H1 (cell line): ENCODE results near the gene NREP. TPM values are rescaled to one million over a fixed set of nuclear protein-coding genes. Genes with fewer than 3 reads are reported as not detected.

ENCODE experiments used
- CTCF ChIA-PET: fragments of 300-600 bp; sonication (Branson Sonifier 250); formaldehyde crosslinking; loops from one replicate; lab custom pipeline; 2021; ENCODE audit not compliant: partially characterized antibody; lab: Charles Lee
- POLR2A ChIA-PET: fragments of 300-600 bp; sonication (Branson Sonifier 250); formaldehyde crosslinking; loops from one replicate; lab custom pipeline; 2021; ENCODE audit warnings: inconsistent platforms; ENCODE audit not compliant: partially characterized antibody; lab: Charles Lee
- DNase-seq, 2 experiments: peaks; one replicate each; pipeline versions ENCODE4 v3.0.0 to v3.0.0-alpha.2; 2010 to 2022; ENCODE audit warnings: low spot score in 2 of 2, low read depth in 1 of 2, mixed read lengths in 1 of 2
- FAIRE-seq: peaks from 2 replicates; lab custom pipeline; 2011; peaks lifted over from hg19 to GRCh38; lab: Jason Lieb, UNC
- H2AFZ ChIP-seq: 2 replicates; pipeline ENCODE4 v1.8.1; 2012; ENCODE audit warnings: low read length, inconsistent platforms
- H2AK5ac ChIP-seq: 2 replicates; pipeline ENCODE4 v1.6.1; 2013; ENCODE audit warnings: low read depth, low read length
- H2BK120ac ChIP-seq: replicated peaks from 2 replicates; pipeline ENCODE3; 2013; ENCODE audit warnings: low read depth, low read length, inconsistent platforms
- H2BK12ac ChIP-seq: 2 replicates; pipeline ENCODE4 v1.6.1; 2013; ENCODE audit warnings: low read depth, low read length
- H2BK15ac ChIP-seq: 2 replicates; pipeline ENCODE4 v1.6.1; 2013; ENCODE audit warnings: low read length
- H2BK20ac ChIP-seq: 2 replicates; pipeline ENCODE4 v1.6.1; 2013; ENCODE audit warnings: low read length
- H2BK5ac ChIP-seq: 2 replicates; pipeline ENCODE4 v1.6.1; 2013; ENCODE audit warnings: low read depth, low read length
- H3K14ac ChIP-seq: 2 replicates; pipeline ENCODE4 v1.6.1; 2013; ENCODE audit warnings: inconsistent platforms; ENCODE audit not compliant: insufficient read length
- H3K18ac ChIP-seq: 2 replicates; pipeline ENCODE4 v1.6.1; 2013; ENCODE audit warnings: low read length; ENCODE audit errors: extremely low read depth
- H3K23ac ChIP-seq: 2 replicates; pipeline ENCODE4 v1.6.1; 2013; ENCODE audit warnings: inconsistent platforms; ENCODE audit not compliant: insufficient read length
- H3K23me2 ChIP-seq: 2 replicates; pipeline ENCODE4 v1.6.1; 2013; ENCODE audit warnings: low read depth, low read length
- H3K27ac ChIP-seq: 2 replicates; pipeline ENCODE4 v1.6.1; 2011; ENCODE audit warnings: low read depth, low read length, inconsistent platforms
- H3K27me3 ChIP-seq, 4 experiments: replicated peaks in 1 of 4; 1 replicate in 1 of 4; 2 replicates in 3 of 4; pipeline versions ENCODE4 v1.6.1 to v1.8.1; 2011 to 2013; ENCODE audit warnings: low read length in 3 of 4, mild to moderate bottlenecking in 3 of 4, inconsistent platforms in 2 of 4, mixed read lengths in 2 of 4, moderate library complexity in 1 of 4; ENCODE audit not compliant: control insufficient read depth in 3 of 4, insufficient read depth in 3 of 4; ENCODE audit errors: extremely low read depth in 1 of 4
- H3K36me3 ChIP-seq, 4 experiments: 2 replicates each; pipeline versions ENCODE4 v1.6.1 to v1.8.1; 2011 to 2013; ENCODE audit warnings: mild to moderate bottlenecking in 4 of 4, low read length in 3 of 4, moderate library complexity in 2 of 4, control low read depth in 1 of 4, inconsistent platforms in 1 of 4; ENCODE audit not compliant: insufficient read depth in 4 of 4, control insufficient read depth in 2 of 4
- H3K4ac ChIP-seq: replicated peaks from 2 replicates; pipeline ENCODE3; 2013; ENCODE audit warnings: low read length, low read depth, mixed read lengths, inconsistent platforms; ENCODE audit not compliant: insufficient read length
- H3K4me1 ChIP-seq, 4 experiments: replicated peaks in 1 of 4; 1 replicate in 1 of 4; 2 replicates in 3 of 4; pipeline versions ENCODE4 v1.6.1 to v1.8.1; 2011 to 2013; ENCODE audit warnings: low read length in 3 of 4, inconsistent platforms in 2 of 4, mixed read lengths in 1 of 4; ENCODE audit not compliant: insufficient read depth in 4 of 4, control insufficient read depth in 3 of 4
- H3K4me2 ChIP-seq, 2 experiments: 2 replicates each; pipeline versions ENCODE4 v1.6.1 to v1.8.1; 2011 to 2013; ENCODE audit warnings: low read depth in 2 of 2, low read length in 2 of 2, control low read depth in 1 of 2, inconsistent platforms in 1 of 2, mild to moderate bottlenecking in 1 of 2; ENCODE audit not compliant: insufficient read depth in 1 of 2
- H3K4me3 ChIP-seq, 4 experiments: fragments of 200-600, 300-600 bp in 1 of 4; sonication (generic), shearing (Covaris generic), sonication (Bioruptor Twin) in 1 of 4; 2 replicates each; pipeline versions ENCODE4 v1.5.1 to v1.8.1; 2011 to 2016; ENCODE audit warnings: low read length in 4 of 4, low read depth in 3 of 4, control low read depth in 2 of 4, inconsistent platforms in 2 of 4, mild to moderate bottlenecking in 2 of 4, mixed read lengths in 1 of 4, moderate library complexity in 1 of 4; ENCODE audit not compliant: insufficient read depth in 2 of 4; ENCODE audit errors: extremely low read depth in 1 of 4
- H3K56ac ChIP-seq: replicated peaks from 2 replicates; pipeline ENCODE3; 2013; ENCODE audit warnings: low read depth, mild to moderate bottlenecking, mixed read lengths, low read length, inconsistent platforms; ENCODE audit not compliant: insufficient read length
- H3K79me1 ChIP-seq: 2 replicates; pipeline ENCODE4 v1.6.1; 2013; ENCODE audit warnings: low read depth, low read length, control low read depth
- H3K79me2 ChIP-seq, 2 experiments: 2 replicates each; pipeline versions ENCODE4 v1.6.1 to v1.8.1; 2012 to 2013; ENCODE audit warnings: low read length in 2 of 2, mild to moderate bottlenecking in 2 of 2, inconsistent platforms in 1 of 2; ENCODE audit not compliant: insufficient read depth in 2 of 2, control insufficient read depth in 1 of 2
- H3K9ac ChIP-seq, 4 experiments: replicated peaks in 1 of 4; 1 replicate in 1 of 4; 2 replicates in 3 of 4; pipeline versions ENCODE4 v1.6.1 to v1.8.1; 2011 to 2013; ENCODE audit warnings: low read depth in 3 of 4, low read length in 3 of 4, control low read depth in 2 of 4, mild to moderate bottlenecking in 2 of 4, moderate library complexity in 2 of 4, inconsistent platforms in 1 of 4; ENCODE audit errors: extremely low read depth in 1 of 4
- H3K9me3 ChIP-seq, 2 experiments: 2 replicates each; pipeline versions ENCODE4 v1.6.1 to v1.8.1; 2012 to 2013; ENCODE audit warnings: mild to moderate bottlenecking in 2 of 2, moderate library complexity in 2 of 2, control low read depth in 1 of 2, inconsistent platforms in 1 of 2, low read depth in 1 of 2, low read length in 1 of 2, mixed read lengths in 1 of 2; ENCODE audit not compliant: insufficient read depth in 2 of 2
- H4K20me1 ChIP-seq, 2 experiments: replicated peaks in 1 of 2; 2 replicates each; pipeline versions ENCODE3 to v1.8.1; 2011 to 2013; ENCODE audit warnings: inconsistent platforms in 2 of 2, low read length in 2 of 2, mild to moderate bottlenecking in 1 of 2; ENCODE audit not compliant: insufficient read depth in 2 of 2, control insufficient read depth in 1 of 2
- H4K5ac ChIP-seq: 2 replicates; pipeline ENCODE4 v1.6.1; 2013; ENCODE audit warnings: low read length, low read depth, mixed read lengths, inconsistent platforms; ENCODE audit not compliant: insufficient read length
- H4K8ac ChIP-seq: 2 replicates; pipeline ENCODE4 v1.8.0; 2013; ENCODE audit warnings: mild to moderate bottlenecking, moderate library complexity, low read length, inconsistent platforms; ENCODE audit not compliant: insufficient read depth; ENCODE audit errors: extremely low read depth
- H4K91ac ChIP-seq: replicated peaks from 2 replicates; pipeline ENCODE3; 2013; ENCODE audit warnings: low read length, mixed read lengths, inconsistent platforms; ENCODE audit not compliant: insufficient read length
- ATF2 ChIP-seq: IDR thresholded peaks from 2 replicates; pipeline ENCODE4 v1.6.1; 2012; ENCODE audit warnings: low read length, inconsistent platforms
- CREB1 ChIP-seq: IDR thresholded peaks from 2 replicates; pipeline ENCODE4 v1.6.1; 2012; ENCODE audit warnings: inconsistent platforms
- EP300 ChIP-seq, 2 experiments: IDR thresholded peaks; 1 replicate in 1 of 2; 2 replicates in 1 of 2; pipeline ENCODE4 v1.6.1; 2011 to 2012; ENCODE audit warnings: low read depth in 2 of 2, low read length in 2 of 2, mild to moderate bottlenecking in 2 of 2, borderline replicate concordance in 1 of 2, inconsistent platforms in 1 of 2, moderate library complexity in 1 of 2
- GABPA ChIP-seq: IDR thresholded peaks from 2 replicates; pipeline ENCODE4 v1.6.1; 2011; ENCODE audit warnings: mild to moderate bottlenecking, low read length, moderate library complexity, borderline replicate concordance; ENCODE audit not compliant: insufficient read depth
- NANOG ChIP-seq: IDR thresholded peaks from 2 replicates; pipeline ENCODE4 v1.6.1; 2011; ENCODE audit warnings: low read length, low read depth, mild to moderate bottlenecking, inconsistent platforms; ENCODE audit not compliant: insufficient read depth, poor library complexity, severe bottlenecking
- RXRA ChIP-seq: IDR thresholded peaks from 2 replicates; pipeline ENCODE4 v1.6.1; 2011; ENCODE audit warnings: low read depth, mild to moderate bottlenecking, low read length, moderate library complexity; ENCODE audit not compliant: insufficient read depth
- SAP30 ChIP-seq: fragments of 300-600 bp; sonication (generic); IDR thresholded peaks from 2 replicates; pipeline ENCODE4 v1.7.1; 2012; ENCODE audit warnings: low read length, moderate library complexity, mild to moderate bottlenecking, inconsistent platforms; ENCODE audit not compliant: insufficient read depth, insufficient replicate concordance
- SIRT6 ChIP-seq: IDR thresholded peaks from one replicate; pipeline ENCODE4 v1.7.1; 2012; ENCODE audit warnings: low read length, inconsistent platforms
- YY1 ChIP-seq: IDR thresholded peaks from 2 replicates; pipeline ENCODE4 v1.6.1; 2011; ENCODE audit warnings: low read depth, mild to moderate bottlenecking, low read length
- WGBS, 2 experiments: shearing (Covaris generic) in 1 of 2; methylation state at CpG; one replicate each; pipeline versions ENCODE4 v1.1.6 to v1.1.7; 2013 to 2015; ENCODE audit warnings: low lambda C conversion rate in 2 of 2, mixed read lengths in 2 of 2, inconsistent platforms in 1 of 2, low coverage in 1 of 2, missing lambda C conversion rate in 1 of 2; ENCODE audit not compliant: insufficient replicate concordance in 2 of 2, insufficient coverage in 1 of 2, insufficient read length in 1 of 2; ENCODE audit errors: extremely low coverage in 1 of 2, missing lambda C conversion rate in 1 of 2; 5-methylcytosine and 5-hydroxymethylcytosine counted together
- polyA plus RNA-seq, 7 experiments: library from polyadenylated mRNA; depleted of rRNA in 3 of 7; stranded (reverse) in 5 of 7; unstranded in 2 of 7; fragments of >200 nt in 5 of 7; fragments of 200-250 nt in 2 of 7; gene quantifications; 1 replicate in 5 of 7; 2 replicates in 1 of 7; 4 replicates in 1 of 7; pipeline versions ENCODE4 v1.2.1 to v1.2.3, GENCODE V29; 2011 to 2013; ENCODE audit warnings: missing spikeins in 2 of 7, mixed read lengths in 2 of 7
- total RNA-seq: library from RNA; stranded (reverse); fragmentation: NEBNext Ultra II Directional; extraction: Animal tissue kit (Norgen Biotek cat#: 25700); gene quantifications from 2 replicates; pipeline ENCODE4 v1.2.1, GENCODE V29; 2021
- TF ChIP-seq, protein P1 (sequence below): IDR thresholded peaks from 2 replicates; pipeline ENCODE4 v1.6.1; 2012; ENCODE audit warnings: inconsistent platforms

Gene NREP
- total and polyA plus RNA-seq, 2 of the 8 experiments (the other 6 are each of a cell fraction or from before 2014, with no cell fraction given), result 254 to 301 TPM

GRCh38 chr5:111679611-111680010 lies 77.4 kb downstream of the NREP start:
- no peak overlapping the region for H3K14ac ChIP-seq
- H3K36me3 ChIP-seq, result no peaks in the 10 kb centered on the region
- FAIRE-seq (no peak), DNase-seq (no peak)
- no peak overlapping the region for H2AFZ ChIP-seq
- H3K79me2 ChIP-seq, result no peaks in the 10 kb centered on the region
- no peak overlapping the region for H2BK15ac ChIP-seq
- H3K23me2 ChIP-seq, result no peaks in the 10 kb centered on the region
- H3K4me2 ChIP-seq, result no peak overlapping the region
- H3K56ac ChIP-seq, result no peak overlapping the region
- CTCF ChIA-PET, result no interaction called here
- H2BK120ac ChIP-seq, result no peak overlapping the region
- no peaks in the 10 kb centered on the region for H3K79me1 ChIP-seq
- H2AK5ac ChIP-seq, result no peak overlapping the region
- no peaks in the 10 kb centered on the region for H3K9me3 ChIP-seq
- H2BK20ac ChIP-seq, result no peak overlapping the region
- H3K18ac ChIP-seq, result no peak overlapping the region
- no peak overlapping the region for H3K4me3 ChIP-seq
- no peaks in the 10 kb centered on the region for H4K20me1 ChIP-seq
- no peak overlapping the region for H3K23ac ChIP-seq
- POLR2A ChIA-PET, result no interaction called here
- H3K27me3 ChIP-seq, result no peaks in the 10 kb centered on the region
- H2BK5ac ChIP-seq, result no peak overlapping the region
- no peak overlapping the region for H4K8ac ChIP-seq
- 92% methylated on average over 8 of the region's 8 CpGs; no CpG with 5 or more reads in 1 of the 2 experiments for WGBS, 2 experiments
- H3K4me1 ChIP-seq, result peaks cover 0 to 6% (median 4%) of the 10 kb centered on the region in 4 experiments; a peak in 2 of 7 replicates
- H4K91ac ChIP-seq, result no peak overlapping the region
- H2BK12ac ChIP-seq, result no peak overlapping the region
- no peak overlapping the region for H4K5ac ChIP-seq
- no peak overlapping the region for H3K4ac ChIP-seq
- H3K27ac ChIP-seq, result no peak overlapping the region
- H3K9ac ChIP-seq, result no peak overlapping the region
- TF ChIP-seq SAP30 (no peak), ATF2 (no peak), CREB1 (no peak), SIRT6 (no peak), GABPA (no peak), NANOG (no peak), RXRA (no peak), YY1 (no peak), EP300 (IDR thresholded peaks at IDR 0.05; ENCODE audit: borderline replicate concordance in 1 of 2, low read depth in 2 of 2, low read length in 2 of 2) (no peak)
- TF ChIP-seq, protein P1, sequence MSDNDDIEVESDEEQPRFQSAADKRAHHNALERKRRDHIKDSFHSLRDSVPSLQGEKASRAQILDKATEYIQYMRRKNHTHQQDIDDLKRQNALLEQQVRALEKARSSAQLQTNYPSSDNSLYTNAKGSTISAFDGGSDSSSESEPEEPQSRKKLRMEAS, result no peak
- TF ChIP-seq, all 59 proteins: peak for 0
